Mesenteric fat pad (tissue), 1 donor: ENCODE results near the gene F2. TPM values are rescaled to one million over a fixed set of nuclear protein-coding genes. Genes with fewer than 3 reads are reported as not detected.
"Not testable (repeated sequence)": the region's sequence is repeated elsewhere in the genome, so short reads cannot be mapped to it uniquely, and the experiment has no call there.

Experiments used
- DNase-seq: peaks from one replicate; pipeline ENCODE4 v3.0.0-alpha.2; 2020; ENCODE audit warnings: low spot score
- total RNA-seq: library from RNA; stranded (reverse); fragmentation: NEBNext Ultra II Directional; extraction: Animal tissue kit (Norgen Biotek cat#: 25700); gene quantifications from one replicate; pipeline ENCODE4 v1.2.1, GENCODE V29; 2021
- donor health status: DM: yes; HTN: yes; CAD: no.

F2 gene
- total RNA-seq, 1 donor from 2014 or later: not detected

- no peak for DNase-seq
These were observed 34.6 kb upstream of the F2 start for GRCh38 chr11:46684367-46684766.

GRCh38 chr11:46686886-46687795 is 31.9 kb upstream of the F2 start:
- no peak for DNase-seq

GRCh38 chr11:46690702-46691101 is 28.3 kb upstream of the F2 start:
- no peak for DNase-seq

GRCh38 chr11:46692450-46692849 is 26.6 kb upstream of the F2 start:
- DNase-seq: no peak

GRCh38 chr11:46693597-46694012 is 25.4 kb upstream of the F2 start:
- DNase-seq: no peak

GRCh38 chr11:46694072-46694471 is 24.9 kb upstream of the F2 start:
- no peak for DNase-seq

- no peak for DNase-seq
These were observed 24.4 kb upstream of the F2 start for GRCh38 chr11:46694607-46695006.

GRCh38 chr11:46695345-46696211 is 23.4 kb upstream of the F2 start:
- no peak for DNase-seq

- DNase-seq: no peak
These were observed 22.8 kb upstream of the F2 start for GRCh38 chr11:46696212-46696558.

GRCh38 chr11:46697303-46697702 is 21.7 kb upstream of the F2 start:
- DNase-seq: no peak

- DNase-seq: no peak
These were observed 21.3 kb upstream of the F2 start for GRCh38 chr11:46697723-46698122.

GRCh38 chr11:46698597-46698996 is 20.4 kb upstream of the F2 start:
- DNase-seq: no peak

GRCh38 chr11:46700241-46701077 is 18.6 kb upstream of the F2 start, which contains the start of the genes ARHGAP1 and ZNF408:
ARHGAP1 (minus strand) TSS chr11:46700619; CDS start chr11:46696107, 4,512 bp downstream.
ZNF408 (plus strand) TSS chr11:46701031; CDS start chr11:46701048, 17 bp downstream.
- DNase-seq: peak; percentile 99

GRCh38 chr11:46701078-46701654 is 17.8 kb upstream of the F2 start:
- DNase-seq: no peak

GRCh38 chr11:46705070-46705688 is 13.8 kb upstream of the F2 start:
- no peak for DNase-seq

- DNase-seq: no peak
These were observed 12.1 kb upstream of the F2 start for GRCh38 chr11:46706886-46707285.

GRCh38 chr11:46709351-46709750 is 9.7 kb upstream of the F2 start:
- not testable (repeated sequence) for DNase-seq

- no peak for DNase-seq
These were observed 8.2 kb upstream of the F2 start for GRCh38 chr11:46710821-46711269.

- DNase-seq: no peak
These were observed 7.7 kb upstream of the F2 start for GRCh38 chr11:46711303-46711702.
